ENCODE results near the gene IL17REL. TPM values are rescaled to one million over a fixed set of nuclear protein-coding genes. Genes with fewer than 3 reads are reported as not detected.
A peak's percentile ranks its signal among the peaks of the same experiment; 100 is the strongest.

Gene IL17REL
- total and polyA plus RNA-seq, 3 experiments from 2014 or later, result 0.20 to 0.29 TPM; not detected in 1

DNA sequence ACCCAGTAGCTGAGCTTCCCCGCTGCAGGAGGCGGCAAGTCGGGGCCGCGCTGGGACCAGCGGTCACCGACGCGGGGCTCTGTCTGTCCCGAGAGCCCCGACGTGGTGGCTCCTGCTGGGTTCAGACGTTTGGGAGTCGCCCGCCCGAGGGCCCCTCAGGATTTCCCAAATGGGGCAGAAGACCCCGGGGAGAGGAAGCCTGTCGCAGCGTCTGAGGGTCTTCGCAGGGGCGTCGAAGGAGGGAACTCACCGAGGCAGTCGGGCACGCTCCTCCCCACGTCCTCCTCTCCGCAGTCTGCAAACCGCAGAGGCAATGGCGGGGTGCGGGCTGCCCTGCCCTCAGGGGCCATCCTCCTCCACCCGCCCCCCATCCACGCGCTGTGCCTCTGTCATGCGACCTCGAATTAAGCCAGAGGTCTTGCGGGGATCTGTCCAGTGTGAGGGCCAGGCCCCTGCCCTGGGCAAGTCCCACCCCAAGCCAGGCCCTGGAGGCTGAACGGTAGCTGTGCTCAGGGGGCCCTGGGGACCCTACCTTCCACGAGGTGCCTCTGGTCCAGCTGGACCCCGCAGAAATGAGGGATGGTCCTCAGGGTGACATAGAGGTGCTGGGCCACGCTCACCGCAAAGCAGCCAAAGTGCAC, 12.5 kb downstream of the IL17REL start:
- no peak overlapping the region for H3K27ac Mint-ChIP-seq
- H3K36me3 Mint-ChIP-seq, result no peaks in the 10 kb centered on the region
- peaks cover 4 to 9% of the 10 kb centered on the region in 2 donors for H3K27me3 Mint-ChIP-seq
- no peak overlapping the region for H3K27ac ChIP-seq (ENCODE audit: low read depth, low read length)
- ChIA-PET POLR2A (no interaction called here), CTCF (interaction anchor here (0.6 kb wide), 1 partner anchor 31 kb away, joined by 3 read pairs; no protein-coding TSS in a partner anchor)
- no peaks in the 10 kb centered on the region for H3K9me3 Mint-ChIP-seq
- H3K4me3 ChIP-seq (ENCODE audit: low read length), result no peak overlapping the region
- H3K4me1 Mint-ChIP-seq, result peaks cover 5 to 9% (median 7%) of the 10 kb centered on the region in 3 donors
- no peaks in the 10 kb centered on the region for H3K4me1 ChIP-seq (ENCODE audit: insufficient read depth, low read length)
- H3K9me3 ChIP-seq (ENCODE audit: low read length), result no peaks in the 10 kb centered on the region
- no peaks in the 10 kb centered on the region for H3K27me3 ChIP-seq (ENCODE audit: insufficient read depth, low read length, poor library complexity, severe bottlenecking)
- no peak overlapping the region for H3K4me3 Mint-ChIP-seq
- no peaks in the 10 kb centered on the region for H3K36me3 ChIP-seq (ENCODE audit: insufficient read depth, low read length)
- DNase-seq, result no peak

GRCh38 chr22:49999063-49999945, 13.3 kb downstream of the IL17REL start:
- peaks cover 5 to 9% (median 7%) of the 10 kb centered on the region in 3 donors for H3K4me1 Mint-ChIP-seq
- DNase-seq, result no peak
- H3K27ac ChIP-seq (ENCODE audit: low read depth, low read length), result no peak overlapping the region
- CTCF ChIA-PET, result no interaction called here
- H3K27me3 ChIP-seq (ENCODE audit: insufficient read depth, low read length, poor library complexity, severe bottlenecking), result no peaks in the 10 kb centered on the region
- no peaks in the 10 kb centered on the region for H3K9me3 Mint-ChIP-seq
- H3K36me3 ChIP-seq (ENCODE audit: insufficient read depth, low read length), result no peaks in the 10 kb centered on the region
- H3K27ac Mint-ChIP-seq, result no peak overlapping the region
- H3K9me3 ChIP-seq (ENCODE audit: low read length), result no peaks in the 10 kb centered on the region
- no peaks in the 10 kb centered on the region for H3K4me1 ChIP-seq (ENCODE audit: insufficient read depth, low read length)
- no peaks in the 10 kb centered on the region for H3K36me3 Mint-ChIP-seq
- no peak overlapping the region for H3K4me3 Mint-ChIP-seq
- peaks cover 4 to 9% of the 10 kb centered on the region in 2 donors for H3K27me3 Mint-ChIP-seq
- POLR2A ChIA-PET, result no interaction called here
- no peak overlapping the region for H3K4me3 ChIP-seq (ENCODE audit: low read length)

DNA sequence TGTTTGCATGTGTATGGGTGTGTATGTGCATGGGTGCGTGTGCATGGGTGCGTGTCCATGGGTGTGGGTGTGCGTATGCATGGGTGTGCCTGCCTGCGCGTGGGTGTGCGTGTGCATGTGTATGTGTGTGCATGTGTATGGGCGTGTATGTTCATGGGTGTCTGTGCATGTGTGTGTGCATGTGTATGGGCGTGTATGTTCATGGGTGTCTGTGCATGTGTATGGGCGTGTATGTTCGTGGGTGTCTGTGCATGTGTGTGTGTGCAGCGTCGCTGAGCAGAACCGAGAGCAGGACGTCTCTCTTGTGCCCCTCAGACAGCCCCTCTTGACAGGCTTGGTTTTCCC, 13.9 kb downstream of the IL17REL start:
- Mint-ChIP-seq H3K4me1 (peaks cover 5 to 9% (median 7%) of the 10 kb centered on the region in 3 donors), H3K27ac (peak overlapping the region in 3 of 8 donors; percentile 41 to 89 (median 55)), H3K27me3 (peaks cover 4 to 9% of the 10 kb centered on the region in 2 donors), H3K9me3 (no peaks in the 10 kb centered on the region), H3K4me3 (peak overlapping the region in 2 of 7 donors; percentile 24 to 50), H3K36me3 (no peaks in the 10 kb centered on the region)
- Histone ChIP-seq H3K27me3 (ENCODE audit: insufficient read depth, low read length, poor library complexity, severe bottlenecking) (no peaks in the 10 kb centered on the region), H3K9me3 (ENCODE audit: low read length) (no peaks in the 10 kb centered on the region), H3K36me3 (ENCODE audit: insufficient read depth, low read length) (no peaks in the 10 kb centered on the region), H3K4me3 (ENCODE audit: low read length) (no peak overlapping the region), H3K4me1 (ENCODE audit: insufficient read depth, low read length) (no peaks in the 10 kb centered on the region), H3K27ac (ENCODE audit: low read depth, low read length) (no peak overlapping the region)
- POLR2A ChIA-PET, result no interaction called here
- no peak for DNase-seq
- CTCF ChIA-PET, result no interaction called here

GRCh38 chr22:49997932-49998717, 14.4 kb downstream of the IL17REL start:
- no peak for DNase-seq
- H3K4me3 Mint-ChIP-seq, result peak overlapping the region in 2 of 7 donors; percentile 24 to 50
- ChIA-PET POLR2A (no interaction called here), CTCF (no interaction called here)
- H3K9me3 ChIP-seq (ENCODE audit: low read length), result no peaks in the 10 kb centered on the region
- no peaks in the 10 kb centered on the region for H3K4me1 ChIP-seq (ENCODE audit: insufficient read depth, low read length)
- H3K27ac ChIP-seq (ENCODE audit: low read depth, low read length), result no peak overlapping the region
- H3K27ac Mint-ChIP-seq, result peak overlapping the region in 3 of 8 donors; percentile 41 to 89 (median 55)
- H3K4me3 ChIP-seq (ENCODE audit: low read length), result no peak overlapping the region
- no peaks in the 10 kb centered on the region for H3K9me3 Mint-ChIP-seq
- H3K4me1 Mint-ChIP-seq, result peaks cover 9 to 13% (median 10%) of the 10 kb centered on the region in 3 donors
- H3K36me3 ChIP-seq (ENCODE audit: insufficient read depth, low read length), result no peaks in the 10 kb centered on the region
- H3K27me3 ChIP-seq (ENCODE audit: insufficient read depth, low read length, poor library complexity, severe bottlenecking), result no peaks in the 10 kb centered on the region
- H3K27me3 Mint-ChIP-seq, result peaks cover 7 to 11% of the 10 kb centered on the region in 2 donors
- no peaks in the 10 kb centered on the region for H3K36me3 Mint-ChIP-seq

- Mint-ChIP-seq H3K4me3 (no peak overlapping the region), H3K36me3 (no peaks in the 10 kb centered on the region), H3K4me1 (peaks cover 9 to 14% (median 11%) of the 10 kb centered on the region in 3 donors), H3K27me3 (peaks cover 5 to 11% of the 10 kb centered on the region in 2 donors), H3K27ac (no peak overlapping the region), H3K9me3 (no peaks in the 10 kb centered on the region)
- ChIA-PET POLR2A (no interaction called here), CTCF (no interaction called here)
- Histone ChIP-seq H3K27me3 (ENCODE audit: insufficient read depth, low read length, poor library complexity, severe bottlenecking) (no peaks in the 10 kb centered on the region), H3K4me3 (ENCODE audit: low read length) (no peak overlapping the region), H3K36me3 (ENCODE audit: insufficient read depth, low read length) (no peaks in the 10 kb centered on the region), H3K4me1 (ENCODE audit: insufficient read depth, low read length) (no peaks in the 10 kb centered on the region), H3K9me3 (ENCODE audit: low read length) (no peaks in the 10 kb centered on the region), H3K27ac (ENCODE audit: low read depth, low read length) (no peak overlapping the region)
- DNase-seq, result no peak
Measured at GRCh38 chr22:49997251-49997599, 15.3 kb downstream of the IL17REL start.

DNA sequence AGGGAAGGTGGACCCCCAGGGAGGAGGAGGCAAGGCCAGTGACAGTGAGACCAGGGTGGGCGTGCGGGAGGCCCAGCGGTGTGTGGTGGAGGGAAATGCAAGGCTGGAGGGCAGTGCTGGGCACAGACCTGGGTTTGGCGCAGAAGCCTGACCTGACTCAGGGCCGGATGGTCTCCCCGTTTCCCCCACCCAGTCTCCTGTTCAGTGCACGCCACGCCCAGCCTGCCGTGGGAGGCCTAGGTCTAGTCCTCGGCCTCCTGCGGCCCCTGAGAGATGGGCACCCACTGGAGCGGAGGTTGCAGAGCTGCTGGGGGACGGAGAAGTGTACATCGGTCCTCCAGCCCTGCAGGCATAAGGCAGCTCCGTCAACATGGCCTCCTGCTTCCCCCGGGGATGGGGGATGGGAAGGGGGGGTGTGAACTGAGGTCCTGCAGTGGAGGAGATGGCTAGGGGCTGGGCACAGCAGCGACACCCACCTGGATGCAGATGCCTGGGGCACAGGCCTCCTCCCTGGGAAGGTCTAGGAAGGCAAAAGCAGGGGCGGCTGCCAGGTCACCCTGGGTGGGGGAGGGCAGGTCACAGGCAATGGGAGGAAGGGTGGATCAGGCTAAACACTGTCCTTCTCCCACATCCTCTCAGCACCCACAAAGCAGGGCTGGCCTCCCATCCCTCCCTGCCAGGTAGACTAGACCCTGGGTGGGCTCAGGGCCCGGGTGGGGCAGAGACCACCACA, 15.9 kb downstream of the IL17REL start:
- Mint-ChIP-seq H3K4me3 (no peak overlapping the region), H3K27me3 (peaks cover 4 to 11% of the 10 kb centered on the region in 2 donors), H3K27ac (peak overlapping the region in 1 of 8 donors; percentile 44), H3K9me3 (peaks cover 0 to 2% (median 0%) of the 10 kb centered on the region in 5 donors), H3K4me1 (peaks cover 9 to 14% (median 11%) of the 10 kb centered on the region in 3 donors), H3K36me3 (peaks cover 0 to 2% (median 0%) of the 10 kb centered on the region in 3 donors)
- ChIA-PET CTCF (no interaction called here), POLR2A (no interaction called here)
- H3K4me1 ChIP-seq (ENCODE audit: insufficient read depth, low read length), result no peaks in the 10 kb centered on the region
- H3K27me3 ChIP-seq (ENCODE audit: insufficient read depth, low read length, poor library complexity, severe bottlenecking), result no peaks in the 10 kb centered on the region
- H3K36me3 ChIP-seq (ENCODE audit: insufficient read depth, low read length), result no peaks in the 10 kb centered on the region
- no peak overlapping the region for H3K4me3 ChIP-seq (ENCODE audit: low read length)
- H3K9me3 ChIP-seq (ENCODE audit: low read length), result no peaks in the 10 kb centered on the region
- no peak overlapping the region for H3K27ac ChIP-seq (ENCODE audit: low read depth, low read length)
- no peak for DNase-seq

DNA sequence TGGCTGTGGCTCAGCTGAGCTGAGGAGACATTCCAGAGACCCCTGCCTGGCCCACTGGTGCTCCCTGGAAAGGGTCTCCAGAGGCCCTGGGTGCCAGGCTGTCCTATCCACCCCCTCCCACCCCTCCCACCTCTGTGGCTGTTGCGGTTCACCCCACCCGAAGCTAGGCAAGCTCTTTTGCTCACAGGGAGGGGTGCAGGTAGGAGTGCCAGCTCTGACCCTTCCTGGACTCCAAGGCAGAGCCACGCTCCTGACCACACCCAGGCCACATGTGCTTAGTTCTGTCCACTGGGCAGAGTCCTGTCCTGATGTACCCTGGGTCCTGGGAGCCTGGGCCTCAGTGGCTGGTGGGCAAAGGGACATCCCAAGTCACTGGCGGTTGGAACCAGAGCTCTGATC, 16.4 kb downstream of the IL17REL start:
- Histone ChIP-seq H3K4me1 (ENCODE audit: insufficient read depth, low read length) (no peaks in the 10 kb centered on the region), H3K4me3 (ENCODE audit: low read length) (no peak overlapping the region), H3K36me3 (ENCODE audit: insufficient read depth, low read length) (no peaks in the 10 kb centered on the region), H3K9me3 (ENCODE audit: low read length) (no peaks in the 10 kb centered on the region), H3K27ac (ENCODE audit: low read depth, low read length) (no peak overlapping the region), H3K27me3 (ENCODE audit: insufficient read depth, low read length, poor library complexity, severe bottlenecking) (no peaks in the 10 kb centered on the region)
- Mint-ChIP-seq H3K4me1 (peaks cover 9 to 14% (median 11%) of the 10 kb centered on the region in 3 donors), H3K9me3 (peaks cover 0 to 4% (median under 1%) of the 10 kb centered on the region in 5 donors), H3K27ac (peak overlapping the region in 1 of 8 donors; percentile 44), H3K27me3 (peaks cover 5 to 11% of the 10 kb centered on the region in 2 donors), H3K4me3 (no peak overlapping the region), H3K36me3 (peaks cover 0 to 5% (median 0%) of the 10 kb centered on the region in 3 donors)
- POLR2A ChIA-PET, result no interaction called here
- DNase-seq, result no peak
- CTCF ChIA-PET, result no interaction called here
